ENCODE measurements around the gene TCEA2.
"Not testable (repeated sequence)": the region's sequence is repeated elsewhere in the genome, so short reads cannot be mapped to it uniquely, and the experiment has no call there.

The TCEA2 gene

DNA sequence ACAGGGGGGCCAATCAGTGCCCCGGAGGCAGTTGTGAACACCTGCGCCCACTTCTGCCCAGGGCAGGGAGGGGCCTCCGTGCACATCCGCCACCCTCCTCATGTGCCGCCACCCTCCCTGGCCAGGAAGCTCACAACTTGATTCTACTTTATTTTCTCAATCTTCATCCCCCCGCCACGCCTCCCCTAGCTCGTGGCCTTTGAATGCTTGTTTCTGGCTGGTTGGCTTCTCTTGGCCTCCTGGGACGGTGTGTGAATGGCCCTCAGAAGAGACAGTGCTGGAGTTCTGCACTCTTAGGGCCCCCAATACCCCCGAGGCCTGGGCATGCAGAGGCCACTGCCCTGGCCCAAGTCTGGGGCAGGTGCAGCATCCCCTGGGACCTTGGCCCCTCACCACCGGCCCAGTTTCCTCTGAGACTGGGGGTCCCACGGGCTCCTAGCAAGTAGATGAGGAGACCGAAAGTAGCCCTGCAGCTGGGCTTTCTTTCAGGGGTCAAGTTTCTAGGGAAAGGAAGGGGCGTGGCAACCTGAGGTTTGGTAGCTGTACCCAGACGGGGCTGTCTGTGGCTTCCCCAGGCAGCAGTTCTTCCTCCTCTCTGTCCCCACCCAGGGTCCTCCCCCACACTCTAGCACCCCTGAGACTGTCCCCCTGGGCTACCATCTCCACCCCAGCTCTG lies 15.0 kb downstream of the TCEA2 start:
- DNase-seq (ENCODE audit: low read depth, low spot score), result no peak

GRCh38 chr20:64078934-64079272 lies 15.9 kb downstream of the TCEA2 start:
- DNase-seq (ENCODE audit: low read depth, low spot score), result no peak

GRCh38 chr20:64079273-64080012 lies 16.4 kb downstream of the TCEA2 start, which contains the start of gene RGS19:
Gene RGS19 (minus strand): TSS chr20:64079518. CDS start chr20:64076886, 2,632 bp downstream.
- DNase-seq (ENCODE audit: low read depth, low spot score), result no peak

DNA sequence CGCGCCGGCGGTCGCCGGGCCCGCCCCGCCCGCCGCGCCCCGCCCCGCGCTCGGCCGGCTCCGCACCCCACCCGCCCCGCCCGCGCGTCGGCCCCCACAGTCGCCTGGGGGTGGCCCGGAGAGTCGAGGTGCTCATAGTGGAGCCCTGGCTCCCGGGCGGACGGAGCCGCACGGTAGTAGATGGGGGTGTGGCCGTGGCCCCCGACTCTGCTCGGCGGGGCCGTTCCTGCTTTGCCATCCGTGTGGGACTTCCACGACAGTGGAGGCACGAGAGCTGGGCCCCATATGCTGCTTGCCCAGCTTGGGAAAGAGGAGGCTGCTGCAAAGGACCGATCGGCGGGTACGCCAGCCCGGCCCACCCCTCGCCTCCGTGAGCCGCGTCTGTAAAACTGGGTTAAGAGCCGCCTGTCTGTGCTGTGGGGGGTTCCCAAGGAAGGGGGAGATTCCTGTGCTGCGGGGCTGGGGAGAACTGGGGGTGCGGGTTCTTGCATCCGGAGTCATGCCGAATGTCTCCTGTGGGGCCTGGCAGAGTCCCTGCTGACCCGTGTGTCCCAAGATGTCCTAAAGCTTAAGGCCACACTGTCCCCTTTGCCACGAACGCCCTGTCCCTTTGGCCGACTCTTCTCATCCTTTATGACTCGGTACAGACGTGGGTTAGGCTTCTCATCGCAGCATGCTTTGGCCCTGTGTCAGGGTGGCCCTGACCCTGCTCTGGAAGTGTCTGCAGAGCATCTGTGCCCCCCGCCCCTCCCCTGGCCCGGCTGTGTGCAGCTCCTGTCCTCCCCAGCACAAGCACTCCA lies 17.2 kb downstream of the TCEA2 start, which contains the start of gene OPRL1:
Gene OPRL1 (plus strand): TSS at position 70 of the 800 bp plus-strand sequence. CDS start 12,639 bp downstream, outside the sequence.
- no peak for DNase-seq (ENCODE audit: low read depth, low spot score)

DNA sequence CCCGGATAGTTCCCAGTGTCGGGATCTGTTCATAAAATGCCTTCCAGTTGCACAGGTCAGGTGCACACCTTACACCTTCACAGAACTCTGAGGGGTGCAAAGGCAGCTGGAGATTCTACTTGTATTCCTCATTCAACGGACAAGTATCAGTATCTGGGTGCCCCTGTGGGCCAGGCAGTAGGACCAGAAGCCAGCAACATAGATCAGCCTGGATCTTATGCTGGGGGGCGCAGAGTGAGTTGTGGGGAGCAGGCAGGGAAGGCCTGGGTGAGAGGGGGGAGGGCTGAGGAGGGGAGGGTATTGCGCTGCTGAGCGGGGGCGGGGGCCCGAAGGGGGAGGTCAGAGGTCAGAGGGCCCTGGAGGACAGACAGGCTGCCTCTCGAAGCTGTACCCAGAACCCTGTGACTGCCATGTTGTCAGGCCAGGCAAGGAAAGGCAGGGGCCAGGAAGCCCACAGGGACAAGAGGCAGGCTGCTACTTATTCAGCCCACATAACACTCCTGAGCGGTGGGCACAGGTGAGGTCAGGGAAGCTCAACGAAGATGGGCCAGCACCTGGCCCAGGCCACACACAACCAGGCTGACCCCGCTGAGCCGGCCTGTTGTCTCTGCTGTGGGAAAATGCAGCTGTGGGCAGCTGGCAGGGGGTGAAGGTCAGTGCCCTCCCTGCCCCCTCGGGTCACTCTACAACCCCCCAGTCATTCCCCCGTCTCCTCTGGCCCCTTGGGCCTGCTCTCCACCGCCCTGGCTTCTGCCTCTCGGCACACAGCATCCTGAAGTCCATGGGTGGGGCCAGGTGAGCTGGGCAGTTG lies 18.0 kb downstream of the TCEA2 start:
- no peak for DNase-seq (ENCODE audit: low read depth, low spot score)

- DNase-seq (ENCODE audit: low read depth, low spot score), result no peak
Observed at GRCh38 chr20:64081624-64081964, 18.6 kb downstream of the TCEA2 start.

- DNase-seq (ENCODE audit: low read depth, low spot score), result no peak
Observed at GRCh38 chr20:64082126-64082731, 19.2 kb downstream of the TCEA2 start.

GRCh38 chr20:64082820-64083377 lies 19.9 kb downstream of the TCEA2 start:
- DNase-seq (ENCODE audit: low read depth, low spot score), result no peak

- no peak for DNase-seq (ENCODE audit: low read depth, low spot score)
Observed at GRCh38 chr20:64083378-64083803, 20.4 kb downstream of the TCEA2 start.

DNA sequence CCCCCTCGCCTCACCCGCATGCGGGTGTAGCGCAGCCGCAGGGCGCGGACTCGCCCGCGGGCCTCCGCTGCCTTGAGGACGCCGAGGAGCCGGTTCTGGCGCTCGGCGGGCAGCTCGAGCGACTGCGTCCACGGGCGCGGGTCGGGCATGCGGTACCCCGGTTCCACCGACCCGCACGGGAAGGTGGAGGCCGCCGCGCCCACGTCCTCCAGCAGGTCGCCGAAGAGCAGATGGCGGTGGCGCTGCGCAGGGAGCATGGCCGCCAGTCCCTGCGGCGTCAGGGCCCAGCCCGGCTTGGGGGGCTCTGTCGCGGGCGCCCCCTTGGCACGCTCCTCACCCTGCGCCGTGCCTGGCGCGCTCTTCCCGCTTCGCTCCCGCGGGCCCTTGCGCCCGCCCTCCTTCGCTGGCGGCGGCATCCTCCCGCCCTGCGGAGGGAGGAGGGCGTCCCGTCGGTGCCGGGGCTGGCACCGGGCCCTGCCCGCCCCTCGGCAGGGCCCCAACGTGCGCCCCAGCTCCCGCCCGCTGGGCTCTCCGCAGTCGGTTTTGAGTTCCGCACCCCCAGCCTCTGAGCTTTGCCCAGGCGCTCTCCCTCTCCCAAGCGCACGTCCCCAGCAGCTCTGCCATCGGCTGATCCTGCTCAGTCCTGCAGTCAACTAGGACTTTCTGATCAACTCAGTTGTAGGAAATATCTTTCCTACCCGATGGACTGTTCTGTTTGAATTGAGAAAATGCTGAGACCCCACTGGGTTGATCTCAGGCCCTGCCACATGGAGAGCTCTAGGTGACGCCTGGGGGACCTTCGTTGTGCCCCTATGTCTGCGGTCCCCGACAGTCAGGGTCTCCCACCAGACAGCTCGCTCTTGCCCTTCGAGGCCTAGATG lies 21.0 kb downstream of the TCEA2 start, which contains the start of gene LKAAEAR1:
Gene LKAAEAR1 (minus strand): TSS at position 595 of the 881 bp plus-strand sequence. CDS start 179 bp downstream, at position 416.
- DNase-seq (ENCODE audit: low read depth, low spot score), result no peak

DNA sequence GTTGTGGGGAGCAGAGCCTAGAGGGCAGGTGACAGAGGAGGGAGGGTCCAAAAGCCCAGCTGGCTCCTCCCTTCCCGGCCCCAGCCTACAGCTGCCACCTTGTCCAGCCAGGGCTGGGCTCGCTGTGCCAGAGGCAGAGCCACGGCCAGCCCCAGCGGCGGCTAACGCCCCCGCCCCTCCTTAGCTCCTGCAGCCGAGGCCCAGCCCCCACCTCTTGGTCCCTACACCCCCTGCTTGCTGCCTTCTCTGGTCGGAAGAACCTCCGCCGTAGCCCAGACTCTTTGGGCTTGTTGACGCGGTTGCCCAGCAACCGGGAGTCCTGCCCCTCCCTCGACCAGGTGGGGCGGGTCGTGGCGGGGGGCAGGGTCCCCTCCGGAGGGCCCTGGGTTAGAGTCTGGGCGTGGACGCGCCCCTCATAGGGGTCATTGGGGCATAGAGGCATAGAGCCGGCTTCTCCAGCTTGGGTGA lies 21.7 kb downstream of the TCEA2 start:
- DNase-seq (ENCODE audit: low read depth, low spot score), result no peak

DNA sequence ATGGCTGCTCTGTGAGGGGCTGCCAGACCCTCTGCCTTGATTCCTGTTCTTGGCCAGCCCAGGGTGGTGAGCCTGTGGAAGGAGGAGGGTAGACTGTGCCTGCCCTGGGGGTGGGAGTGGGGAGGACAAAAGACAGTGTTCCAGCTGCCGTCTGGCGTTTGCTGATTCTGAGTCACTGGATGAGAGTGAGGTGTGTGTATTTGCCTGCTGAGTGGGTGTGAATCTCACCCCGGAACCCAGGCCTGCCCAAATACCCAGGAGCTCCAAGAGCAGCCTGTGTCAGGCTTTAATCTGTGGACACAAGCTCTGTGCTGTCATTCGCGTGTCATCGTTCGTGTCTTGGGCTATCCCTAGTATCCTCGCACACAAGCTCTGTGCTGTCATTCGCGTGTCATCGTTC lies 23.8 kb downstream of the TCEA2 start:
- no peak for DNase-seq (ENCODE audit: low read depth, low spot score)

GRCh38 chr20:64087226-64087825 lies 24.3 kb downstream of the TCEA2 start:
- DNase-seq (ENCODE audit: low read depth, low spot score), result not testable (repeated sequence)

DNA sequence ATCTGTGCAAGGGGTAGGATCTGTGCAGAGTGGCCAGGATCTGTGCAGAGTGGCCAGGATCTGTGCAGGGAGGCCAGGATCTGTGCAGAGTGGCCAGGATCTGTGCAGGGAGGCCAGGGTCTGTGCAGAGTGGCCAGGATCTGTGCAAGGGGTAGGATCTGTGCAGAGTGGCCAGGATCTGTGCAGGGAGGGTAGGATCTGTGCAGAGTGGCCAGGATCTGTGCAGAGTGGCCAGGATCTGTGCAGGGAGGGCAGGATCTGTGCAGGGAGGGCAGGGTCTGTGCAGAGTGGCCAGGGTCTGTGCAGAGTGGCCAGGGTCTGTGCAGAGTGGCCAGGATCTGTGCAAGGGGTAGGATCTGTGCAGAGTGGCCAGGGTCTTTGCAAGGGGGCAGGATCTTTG lies 25.6 kb downstream of the TCEA2 start:
- DNase-seq (ENCODE audit: low read depth, low spot score), result not testable (repeated sequence)

- DNase-seq (ENCODE audit: low read depth, low spot score), result no peak
Observed at GRCh38 chr20:64090165-64090564, 27.2 kb downstream of the TCEA2 start.

DNA sequence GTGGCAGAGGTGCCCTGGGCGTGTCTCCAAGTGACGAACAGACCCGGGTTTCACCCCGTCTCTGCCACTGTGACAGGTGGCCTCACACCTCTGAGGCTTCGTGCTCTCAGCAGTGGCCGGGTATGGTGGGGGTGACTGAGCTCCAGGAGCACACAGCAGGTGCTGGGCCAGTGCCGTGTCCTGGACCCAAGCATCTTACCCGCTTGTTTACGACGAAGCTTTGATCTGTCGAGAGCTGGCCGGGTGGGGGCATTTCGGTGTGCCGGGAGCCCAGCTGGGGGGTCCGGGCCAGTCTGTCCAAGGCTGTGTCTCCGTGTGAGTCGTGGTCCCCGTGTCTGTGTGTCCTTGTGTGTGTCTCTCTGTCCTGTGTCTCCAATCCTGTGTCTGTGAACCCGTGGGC lies 28.3 kb downstream of the TCEA2 start:
- no peak for DNase-seq (ENCODE audit: low read depth, low spot score)

DNA sequence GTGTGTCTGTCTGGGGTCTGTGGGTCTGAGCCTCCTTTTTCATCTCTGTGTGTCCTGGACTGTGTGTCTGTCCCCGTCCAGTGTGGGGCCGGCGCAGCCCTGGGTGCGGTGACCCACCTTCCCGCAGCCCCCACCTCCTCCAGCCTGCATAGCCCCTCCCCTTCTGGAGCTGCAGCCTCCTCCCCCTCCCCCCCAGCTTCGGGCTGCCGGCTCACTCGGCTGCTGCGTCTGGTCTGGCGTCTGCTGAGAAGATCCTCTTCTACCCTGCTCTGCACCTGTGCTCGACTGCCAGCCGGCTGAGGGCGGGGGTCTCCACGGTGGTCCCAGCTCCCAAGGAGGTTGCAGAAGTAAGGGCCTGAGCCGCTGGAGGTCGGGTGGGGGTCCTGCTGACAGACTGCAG lies 28.8 kb downstream of the TCEA2 start:
- DNase-seq (ENCODE audit: low read depth, low spot score), result no peak

GRCh38 chr20:64092258-64093012 lies 29.4 kb downstream of the TCEA2 start:
- DNase-seq (ENCODE audit: low read depth, low spot score), result no peak

Data from smooth muscle cell of the brain vasculature (primary cell).